Skeletal muscle cell (primary cell): ENCODE results near the gene PKP4.
"Not testable (repeated sequence)": the region's sequence is repeated elsewhere in the genome, so short reads cannot be mapped to it uniquely, and the experiment has no call there.

Experiments used
- DNase-seq: peaks from one replicate; pipeline ENCODE4 v3.0.0-alpha.2; 2010; ENCODE audit warnings: low read depth
- H3K4me3 ChIP-seq: 2 replicates; pipeline ENCODE4 v1.5.1; 2011; ENCODE audit warnings: low read depth, mild to moderate bottlenecking, control low read depth, low read length, moderate library complexity

Gene PKP4

DNA sequence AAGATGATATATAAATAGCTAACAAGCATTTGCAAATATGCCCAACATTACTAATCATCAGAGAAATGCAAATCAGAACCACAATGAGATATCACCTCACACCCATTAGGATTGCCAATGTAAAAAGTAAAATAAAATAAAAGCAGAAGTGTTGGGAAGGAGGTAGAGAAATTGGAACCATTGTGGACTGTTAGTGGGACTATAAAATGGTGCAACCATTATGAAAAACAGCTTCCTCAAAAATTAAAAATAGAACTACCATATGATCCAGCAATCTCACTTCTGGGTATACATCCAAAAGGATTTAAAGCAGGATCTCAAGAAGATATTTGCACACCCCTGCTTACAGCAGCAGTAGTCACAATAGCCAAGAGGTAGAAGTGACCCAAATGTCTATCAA lies 238.6 kb downstream of the PKP4 start:
- DNase-seq: no peak
- no peak overlapping the region for H3K4me3 ChIP-seq

GRCh38 chr2:158695744-158696143 lies 239.0 kb downstream of the PKP4 start:
- not testable (repeated sequence) for H3K4me3 ChIP-seq

DNA sequence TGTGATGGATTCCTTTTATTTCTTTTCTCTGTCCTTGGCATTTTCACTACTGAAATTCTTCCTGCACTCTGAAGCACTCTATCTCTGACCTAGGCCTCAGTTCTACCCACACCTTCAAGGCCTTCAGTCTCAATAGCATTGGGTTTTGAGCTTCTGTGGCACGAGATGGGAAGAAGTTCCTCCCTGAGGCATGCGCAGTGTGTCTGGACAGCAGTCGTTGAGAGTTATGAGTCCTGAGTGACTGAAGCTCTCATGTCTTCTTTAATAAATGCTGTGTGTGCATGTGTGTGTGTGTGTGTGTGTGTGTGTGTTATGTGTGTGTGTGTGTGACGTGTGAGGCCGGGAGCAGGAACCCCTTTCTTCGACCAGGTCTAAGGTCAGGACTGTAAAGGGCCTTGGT lies 242.6 kb downstream of the PKP4 start:
- DNase-seq: no peak

More at GRCh38 chr2:158695744-158696143, 239.0 kb downstream of the PKP4 start:
- not testable (repeated sequence) for DNase-seq

DNA sequence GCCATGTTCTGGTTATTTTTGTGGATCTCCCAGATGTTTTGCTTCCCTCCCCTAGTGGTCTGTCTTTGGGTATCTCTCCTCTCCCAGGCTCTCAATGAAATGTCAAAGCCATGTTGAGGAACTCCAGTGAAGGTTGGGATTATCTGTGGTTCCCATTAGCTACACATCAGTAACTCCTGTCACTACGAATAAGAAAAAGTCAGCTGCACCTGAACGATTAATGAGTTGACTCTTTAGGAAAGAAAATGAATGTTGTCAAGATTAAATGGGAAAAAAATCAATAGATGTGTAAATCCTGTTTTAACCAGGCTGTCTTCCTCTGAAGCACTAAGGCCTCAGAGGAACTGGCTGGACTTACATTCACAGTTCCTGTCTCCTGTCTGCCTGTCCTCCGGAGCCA lies 244.3 kb downstream of the PKP4 start:
- H3K4me3 ChIP-seq: no peak overlapping the region
- no peak for DNase-seq

More for the DNA sequence above, 242.6 kb downstream of the PKP4 start:
- H3K4me3 ChIP-seq: no peak overlapping the region

DNA sequence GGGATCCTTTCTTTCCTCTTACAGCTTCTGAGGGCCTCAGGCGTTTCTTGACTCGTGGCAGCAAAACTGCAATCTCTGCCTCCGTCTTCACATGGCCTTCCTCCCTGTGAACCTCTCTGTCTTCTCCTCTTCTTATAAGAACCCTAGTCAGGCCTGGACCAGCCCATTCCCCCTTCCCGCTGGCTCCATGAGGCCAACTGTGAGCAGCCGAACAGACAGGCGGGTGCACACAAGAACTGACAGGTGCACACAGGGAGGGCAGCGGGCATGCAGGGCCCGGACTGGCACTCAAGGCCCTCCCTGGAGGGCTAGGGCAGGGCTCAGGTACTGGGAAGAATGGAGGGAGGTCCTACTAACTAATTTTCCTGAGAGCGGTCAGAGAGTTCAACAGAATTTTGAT lies 246.0 kb downstream of the PKP4 start:
- H3K4me3 ChIP-seq: no peak overlapping the region
- DNase-seq: no peak

GRCh38 chr2:158704724-158705465 lies 248.1 kb downstream of the PKP4 start:
- DNase-seq, H3K4me3 ChIP-seq: not testable (repeated sequence)

- H3K4me3 ChIP-seq: no peak overlapping the region
- DNase-seq: no peak
These were observed 256.2 kb downstream of the PKP4 start for GRCh38 chr2:158712791-158713522.

- no peak overlapping the region for H3K4me3 ChIP-seq
- DNase-seq: no peak
These were observed 256.9 kb downstream of the PKP4 start for GRCh38 chr2:158713523-158714138.

GRCh38 chr2:158714420-158714819 lies 257.7 kb downstream of the PKP4 start:
- DNase-seq: no peak
- H3K4me3 ChIP-seq: no peak overlapping the region

GRCh38 chr2:158715357-158715756 lies 258.6 kb downstream of the PKP4 start:
- H3K4me3 ChIP-seq: no peak overlapping the region

DNA sequence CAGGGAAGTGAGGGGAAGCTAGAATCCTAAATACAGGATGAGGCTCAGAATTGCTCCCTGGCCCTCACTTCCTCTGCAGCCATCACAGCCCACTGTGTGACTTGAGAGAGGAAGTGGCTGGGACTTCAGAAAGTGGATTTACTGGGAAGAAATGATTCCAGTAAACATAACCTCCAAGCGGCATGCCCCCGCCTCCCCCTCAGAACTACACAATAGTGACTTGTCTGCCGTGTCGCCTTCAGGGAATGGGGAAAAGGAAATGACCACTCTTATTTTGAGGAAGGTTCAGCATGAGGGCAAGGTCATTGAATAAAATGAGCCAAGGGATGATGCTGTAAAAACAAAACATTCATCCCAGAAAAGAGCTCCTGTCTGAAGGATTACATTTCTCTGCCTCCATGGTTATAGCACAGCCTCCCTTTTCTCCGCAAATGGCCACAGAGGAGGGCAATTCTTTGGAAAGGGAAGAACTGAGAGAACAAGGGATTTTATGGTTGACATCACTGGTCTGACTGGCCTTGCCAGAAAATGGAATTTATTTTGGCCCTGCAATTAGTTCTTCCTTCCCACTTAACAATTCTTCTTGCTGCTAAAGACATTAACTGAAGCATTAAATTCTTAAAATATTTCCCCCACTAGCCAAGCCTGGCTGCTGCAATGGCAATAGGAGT lies 259.5 kb downstream of the PKP4 start:
- no peak overlapping the region for H3K4me3 ChIP-seq
- no peak for DNase-seq

More at GRCh38 chr2:158715357-158715756, 258.6 kb downstream of the PKP4 start:
- no peak for DNase-seq

- no peak overlapping the region for H3K4me3 ChIP-seq
- no peak for DNase-seq
These were observed 260.2 kb downstream of the PKP4 start for GRCh38 chr2:158716921-158717320.

GRCh38 chr2:158717366-158718195 lies 260.8 kb downstream of the PKP4 start:
- H3K4me3 ChIP-seq: no peak overlapping the region
- DNase-seq: no peak

GRCh38 chr2:158718196-158718585 lies 261.4 kb downstream of the PKP4 start:
- no peak overlapping the region for H3K4me3 ChIP-seq
- no peak for DNase-seq

GRCh38 chr2:158718851-158719250 lies 262.1 kb downstream of the PKP4 start:
- DNase-seq: no peak
- no peak overlapping the region for H3K4me3 ChIP-seq

GRCh38 chr2:158719403-158719802 lies 262.7 kb downstream of the PKP4 start:
- no peak for DNase-seq
- no peak overlapping the region for H3K4me3 ChIP-seq

- H3K4me3 ChIP-seq: no peak overlapping the region
- no peak for DNase-seq
These were observed 265.7 kb downstream of the PKP4 start for GRCh38 chr2:158722266-158723105.

DNA sequence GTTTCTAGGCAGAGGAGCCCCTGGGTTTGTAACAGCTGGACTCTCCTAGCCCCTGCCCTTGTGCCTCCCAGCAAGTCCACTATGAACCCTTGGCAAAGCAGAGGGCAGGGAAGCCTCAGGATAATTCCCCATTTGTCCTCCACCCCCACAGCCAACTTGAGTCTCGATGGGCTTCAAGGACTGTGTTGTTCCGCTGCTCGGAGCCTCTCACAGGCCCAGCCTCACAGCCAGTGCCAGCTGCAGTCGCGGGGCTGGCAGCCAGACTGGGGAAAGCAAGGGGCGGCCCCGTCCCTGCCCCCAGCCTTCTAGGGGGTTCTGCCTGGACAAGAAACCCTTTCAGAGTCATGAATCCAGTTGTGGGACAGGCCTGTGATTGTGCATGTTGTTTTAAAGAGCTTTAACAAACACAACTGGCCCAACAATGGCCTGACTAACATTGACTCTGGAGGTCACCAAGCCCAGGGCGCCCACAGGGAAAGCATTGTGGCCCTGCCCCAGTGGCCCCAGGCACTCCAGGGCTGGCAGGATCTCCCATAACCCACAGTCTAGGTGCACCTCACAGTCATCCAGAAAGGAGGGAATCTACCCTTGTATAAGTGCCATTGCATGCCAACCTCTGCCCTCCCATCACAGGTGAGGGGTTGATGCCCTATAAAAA lies 266.6 kb downstream of the PKP4 start:
- H3K4me3 ChIP-seq: no peak overlapping the region
- no peak for DNase-seq
